Measurements from ENCODE around the gene CBFA2T3. TPM values are rescaled to one million over a fixed set of nuclear protein-coding genes. Genes with fewer than 3 reads are reported as not detected.

Gene CBFA2T3
- total and polyA plus RNA-seq, 2 of the 8 experiments (the other 6 are each of a cell fraction or from before 2014, with no cell fraction given) = 0.51 to 1.3 TPM

DNA sequence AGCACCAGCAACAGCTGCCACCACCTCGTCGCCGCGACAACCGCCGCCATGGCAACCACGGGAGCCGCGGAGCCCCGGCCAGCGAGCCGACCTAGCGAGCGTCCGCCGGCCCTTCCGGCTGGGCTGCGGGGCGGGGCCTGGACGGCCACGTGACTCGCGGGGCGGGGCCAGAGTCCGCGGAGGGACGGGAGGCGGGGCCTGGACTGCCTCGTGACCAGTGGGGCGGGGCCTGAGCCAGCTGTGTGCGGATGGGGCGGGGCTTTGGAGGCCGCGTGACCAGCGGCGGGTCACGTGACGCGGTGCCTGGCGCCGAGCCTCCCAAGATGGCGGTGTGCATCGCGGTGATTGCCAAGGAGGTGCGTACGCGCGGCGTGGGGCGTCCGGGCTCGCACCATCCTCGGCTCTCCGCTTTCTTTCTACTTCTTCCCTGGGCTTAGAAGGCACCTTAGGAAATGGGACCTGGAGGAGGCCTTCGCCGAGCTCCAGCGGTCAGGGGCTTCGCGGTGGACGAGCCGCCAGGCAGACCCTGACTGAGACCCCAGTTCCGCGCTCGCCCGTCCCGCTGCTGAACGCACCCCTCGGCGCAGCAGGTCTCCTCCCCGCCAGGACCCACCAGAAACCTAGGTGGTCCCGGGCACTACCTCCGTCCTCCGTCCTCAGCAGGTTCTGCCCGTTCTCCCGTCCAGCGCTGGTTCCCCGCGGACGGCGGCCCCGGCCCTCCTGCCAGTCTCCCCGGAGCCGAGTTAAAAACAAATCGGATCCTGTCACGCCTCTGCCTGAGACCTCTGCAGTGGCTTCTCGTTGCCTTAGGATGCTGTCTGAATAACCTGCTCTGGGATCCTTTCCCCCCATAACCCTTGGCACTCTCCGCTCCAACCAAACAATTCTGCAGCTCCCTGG, 119.9 kb downstream of the CBFA2T3 start, which contains the start of the genes GALNS and TRAPPC2L (continued):
- TF ChIP-seq CHD7 (IDR thresholded peaks at IDR 0.05; ENCODE audit: insufficient replicate concordance, low read length) = no peak
- 0 out of 2 replicates have a peak, but pooled peaks have one; percentile 41 for TF ChIP-seq TCF12 (IDR thresholded peaks at IDR 0.05; ENCODE audit: low read depth, low read length)
- TF ChIP-seq POLR2AphosphoS5 (IDR thresholded peaks at IDR 0.05; ENCODE audit: low read depth, low read length) = peak; percentile 94
- TF ChIP-seq SP1 (IDR thresholded peaks at IDR 0.05; ENCODE audit: low read depth, low read length) = 0 out of 2 replicates have a peak, but pooled peaks have one; percentile 44
- TF ChIP-seq CREB1 (IDR thresholded peaks at IDR 0.05) = peak; percentile 72
- peak; percentile 85 for TF ChIP-seq MAX (IDR thresholded peaks at IDR 0.05)
- TF ChIP-seq, protein P1, sequence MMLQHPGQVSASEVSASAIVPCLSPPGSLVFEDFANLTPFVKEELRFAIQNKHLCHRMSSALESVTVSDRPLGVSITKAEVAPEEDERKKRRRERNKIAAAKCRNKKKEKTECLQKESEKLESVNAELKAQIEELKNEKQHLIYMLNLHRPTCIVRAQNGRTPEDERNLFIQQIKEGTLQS (IDR thresholded peaks at IDR 0.05; ENCODE audit: insufficient read depth, low read depth, low read length) = peak; percentile 99
- TF ChIP-seq, protein P2, sequence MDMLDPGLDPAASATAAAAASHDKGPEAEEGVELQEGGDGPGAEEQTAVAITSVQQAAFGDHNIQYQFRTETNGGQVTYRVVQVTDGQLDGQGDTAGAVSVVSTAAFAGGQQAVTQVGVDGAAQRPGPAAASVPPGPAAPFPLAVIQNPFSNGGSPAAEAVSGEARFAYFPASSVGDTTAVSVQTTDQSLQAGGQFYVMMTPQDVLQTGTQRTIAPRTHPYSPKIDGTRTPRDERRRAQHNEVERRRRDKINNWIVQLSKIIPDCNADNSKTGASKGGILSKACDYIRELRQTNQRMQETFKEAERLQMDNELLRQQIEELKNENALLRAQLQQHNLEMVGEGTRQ (IDR thresholded peaks at IDR 0.05; ENCODE audit: low read length) = peak; percentile 99
